HepG2 (cell line): ENCODE measurements around the gene CCNB1IP1. TPM values are rescaled to one million over a fixed set of nuclear protein-coding genes. Genes with fewer than 3 reads are reported as not detected.
A peak's percentile ranks its signal among the peaks of the same experiment; 100 is the strongest.

Source experiments
- ATAC-seq: fragments of 200-7000 bp; cut with Tn5 transposase; 3 replicates; pipeline ENCODE4 v1.9.1; 2020; ENCODE audit warnings: mild to moderate bottlenecking, moderate library complexity
- BruUV-seq: library from RNA; stranded (reverse); fragments of 400-500 nt; replicated peaks from 2 replicates; lab custom pipeline; 2021; lab: Mats Ljungman, UMichigan
- CTCF ChIA-PET: fragments of 300-600 bp; formaldehyde crosslinking; extraction: SDS; loops from one replicate; lab custom pipeline; 2021; ENCODE audit warnings: low total read pairs, inconsistent platforms, low intra/inter-chr PET ratio; lab: Yijun Ruan, JAX
- POLR2A ChIA-PET: fragments of 350-600 bp; sonication (Branson Sonifier 250); formaldehyde crosslinking; loops from one replicate; lab custom pipeline; 2020; ENCODE audit warnings: antibody characterized with exemption, inconsistent platforms; lab: Yijun Ruan, JAX
- DNase-seq: peaks from one replicate; pipeline ENCODE4 v3.0.0-alpha.2; 2015; ENCODE audit warnings: low spot score
- FAIRE-seq: peaks from 3 replicates; lab custom pipeline; 2011; peaks lifted over from hg19 to GRCh38; lab: Jason Lieb, UNC
- H2AFZ ChIP-seq: one replicate; pipeline ENCODE4 v1.6.1; 2011; ENCODE audit warnings: low read length, inconsistent platforms
- H3K27ac ChIP-seq: fragments of 300-600 bp; 3 replicates; pipeline ENCODE4 v1.8.0; 2011; ENCODE audit warnings: mixed run types, mild to moderate bottlenecking, mixed read lengths, low read length, inconsistent platforms; ENCODE audit not compliant: insufficient read depth; ENCODE audit errors: extremely low read length
- H3K27me3 ChIP-seq, 2 experiments: fragments of 200-600 bp in 1 of 2; 2 replicates in 1 of 2; 3 replicates in 1 of 2; pipeline versions ENCODE4 v1.6.0 to v1.8.0; 2011; ENCODE audit warnings: low read length in 2 of 2, mild to moderate bottlenecking in 2 of 2, moderate library complexity in 2 of 2, inconsistent platforms in 1 of 2; ENCODE audit not compliant: insufficient read depth in 2 of 2, control insufficient read depth in 1 of 2
- H3K36me3 ChIP-seq, 2 experiments: fragments of 200-600 bp in 1 of 2; replicated peaks in 1 of 2; 2 replicates in 1 of 2; 3 replicates in 1 of 2; pipeline versions ENCODE4 v1.5.1 to v1.8.0; 2011; ENCODE audit warnings: low read length in 2 of 2, inconsistent platforms in 1 of 2; ENCODE audit not compliant: insufficient read depth in 2 of 2, control insufficient read depth in 1 of 2
- H3K4me1 ChIP-seq: 2 replicates; pipeline ENCODE4 v1.5.1; 2012; ENCODE audit warnings: low read length, inconsistent platforms; ENCODE audit not compliant: insufficient read depth
- H3K4me2 ChIP-seq: 2 replicates; pipeline ENCODE4 v1.6.0; 2011; ENCODE audit warnings: low read depth, low read length, inconsistent platforms
- H3K4me3 ChIP-seq, 3 experiments: fragments of 200-600 bp in 1 of 3; sonication (generic), shearing (Covaris generic) in 1 of 3; replicated peaks in 1 of 3; 2 replicates each; pipeline ENCODE4 v1.5.1; 2011 to 2016; ENCODE audit warnings: low read length in 3 of 3, inconsistent platforms in 2 of 3, low read depth in 2 of 3, mild to moderate bottlenecking in 2 of 3, control low read depth in 1 of 3, mixed read lengths in 1 of 3; ENCODE audit not compliant: insufficient read depth in 1 of 3
- H3K79me2 ChIP-seq: one replicate; pipeline ENCODE4 v1.6.1; 2011; ENCODE audit warnings: low read length, inconsistent platforms; ENCODE audit not compliant: insufficient read depth
- H3K9ac ChIP-seq: 2 replicates; pipeline ENCODE4 v1.6.0; 2011; ENCODE audit warnings: mild to moderate bottlenecking, low read depth, low read length, inconsistent platforms; ENCODE audit not compliant: insufficient read depth
- H3K9me3 ChIP-seq: 2 replicates; pipeline ENCODE4 v1.5.1; 2012; ENCODE audit warnings: mild to moderate bottlenecking, low read length
- H4K20me1 ChIP-seq: 2 replicates; pipeline ENCODE4 v1.6.0; 2011; ENCODE audit warnings: inconsistent platforms, mild to moderate bottlenecking, low read length, moderate library complexity; ENCODE audit not compliant: insufficient read depth
- AGO2 ChIP-seq: fragments of 200-400 bp; formaldehyde crosslinking; optimal IDR thresholded peaks from 2 replicates; pipeline ENCODE3; 2017; ENCODE audit warnings: mild to moderate bottlenecking, low read depth, low read length, moderate library complexity
- ATM ChIP-seq: fragments of 450-650 bp; IDR thresholded peaks from 2 replicates; pipeline ENCODE4 v1.7.1; 2017; ENCODE audit warnings: mild to moderate bottlenecking, borderline replicate concordance
- GFI1 ChIP-seq: sonication (generic); formaldehyde crosslinking; IDR thresholded peaks from 2 replicates; pipeline ENCODE4 v1.5.0; 2020; ENCODE audit warnings: missing genetic modification reagents, mild to moderate bottlenecking, borderline replicate concordance
- GTF3A ChIP-seq: sonication (generic); formaldehyde crosslinking; conservative IDR thresholded peaks from 2 replicates; pipeline ENCODE4 v1.4.0; 2020; ENCODE audit warnings: mild to moderate bottlenecking, missing genetic modification reagents
- KDM5A ChIP-seq: fragments of 200-600 bp; sonication (generic); IDR thresholded peaks from 2 replicates; pipeline ENCODE4 v1.7.0; 2018; ENCODE audit warnings: antibody characterized with exemption, mild to moderate bottlenecking, low read length, borderline replicate concordance
- NFRKB ChIP-seq: fragments of 450-650 bp; IDR thresholded peaks from 2 replicates; pipeline ENCODE4 v1.6.1; 2017
- RAD21 ChIP-seq: fragments of 450-650 bp; formaldehyde crosslinking; IDR thresholded peaks from 2 replicates; pipeline ENCODE4 v1.5.0; 2020; ENCODE audit warnings: mild to moderate bottlenecking
- SNRNP70 ChIP-seq: fragments of 200-400 bp; formaldehyde crosslinking; IDR thresholded peaks from 2 replicates; pipeline ENCODE4 v1.6.1; 2017; ENCODE audit warnings: mild to moderate bottlenecking, low read depth, low read length, moderate library complexity
- ZBTB21 ChIP-seq: sonication (generic); formaldehyde crosslinking; IDR thresholded peaks from 2 replicates; pipeline ENCODE4 v1.4.0; 2020; ENCODE audit warnings: missing genetic modification reagents
- ZBTB7A ChIP-seq: sonication (generic); formaldehyde crosslinking; IDR thresholded peaks from 2 replicates; pipeline ENCODE4 v1.8.0; 2022; ENCODE audit warnings: mild to moderate bottlenecking, missing genetic modification reagents
- ZNF75D ChIP-seq: sonication (generic); formaldehyde crosslinking; IDR thresholded peaks from 2 replicates; pipeline ENCODE4 v1.8.1; 2023; ENCODE audit warnings: missing genetic modification reagents, mild to moderate bottlenecking, borderline replicate concordance
- ZNF780A ChIP-seq: sonication (generic); formaldehyde crosslinking; IDR thresholded peaks from 2 replicates; pipeline ENCODE4 v1.8.0; 2022; ENCODE audit warnings: mild to moderate bottlenecking, missing genetic modification reagents, moderate library complexity
- WGBS: methylation state at CpG from one replicate; pipeline ENCODE4 v1.1.6; 2017; ENCODE audit warnings: low lambda C conversion rate; 5-methylcytosine and 5-hydroxymethylcytosine counted together
- in situ Hi-C: cut with HindIII; loops from 2 replicates; pipeline ENCODE4 v1.10.0; 2017; ENCODE audit warnings: low pct_unique_long_range_greater_than_20kb; ENCODE audit not compliant: extremely low pct_ligation_motif_present
- intact Hi-C: fragments of 100-400 bp; cut with micrococcal nuclease; formaldehyde crosslinking; loops from one replicate; pipeline ENCODE4 v1.10.0; 2022; ENCODE audit not compliant: unreplicated experiment
- polyA plus RNA-seq, 8 experiments: library from polyadenylated mRNA; depleted of rRNA in 3 of 8; stranded (reverse) in 7 of 8; unstranded in 1 of 8; fragments of >200 nt; fragmentation: Illumina TruSeq in 4 of 8; extraction: Trizol in 4 of 8; gene quantifications; 2 replicates each; pipeline versions ENCODE4 v1.2.1 to v1.2.3, GENCODE V29; 2011 to 2016; ENCODE audit warnings: low read depth in 4 of 8, missing spikeins in 1 of 8, mixed read lengths in 1 of 8; ENCODE audit not compliant: insufficient read depth in 1 of 8
- total RNA-seq, 5 experiments: library from RNA; depleted of rRNA; stranded (reverse); fragments of >200 nt; fragmentation: Illumina TruSeq; extraction: Trizol; gene quantifications; 2 replicates each; pipeline ENCODE4 v1.2.3, GENCODE V29; 2016; ENCODE audit warnings: low read depth in 1 of 5
- TF ChIP-seq, protein P1 (sequence below): fragments of 450-650 bp; IDR thresholded peaks from 2 replicates; pipeline ENCODE4 v1.6.1; 2017
- TF ChIP-seq, protein P2 (sequence below): sonication (generic); formaldehyde crosslinking; IDR thresholded peaks from 2 replicates; pipeline ENCODE4 v1.4.0; 2020; ENCODE audit warnings: missing genetic modification reagents
- TF ChIP-seq, protein P3 (sequence below): sonication (generic); formaldehyde crosslinking; IDR thresholded peaks from 2 replicates; pipeline ENCODE4 v1.4.0; 2020; ENCODE audit warnings: missing genetic modification reagents; ENCODE audit errors: not compliant biosample characterization
- TF ChIP-seq, protein P4 (sequence below): sonication (generic); formaldehyde crosslinking; IDR thresholded peaks from 2 replicates; pipeline ENCODE4 v1.8.1; 2022; ENCODE audit warnings: mild to moderate bottlenecking, missing genetic modification reagents

CCNB1IP1 gene
- total and polyA plus RNA-seq, 2 of the 13 experiments (the other 11 are each of a cell fraction or from before 2014, with no cell fraction given) = 98.3 to 125 TPM

DNA sequence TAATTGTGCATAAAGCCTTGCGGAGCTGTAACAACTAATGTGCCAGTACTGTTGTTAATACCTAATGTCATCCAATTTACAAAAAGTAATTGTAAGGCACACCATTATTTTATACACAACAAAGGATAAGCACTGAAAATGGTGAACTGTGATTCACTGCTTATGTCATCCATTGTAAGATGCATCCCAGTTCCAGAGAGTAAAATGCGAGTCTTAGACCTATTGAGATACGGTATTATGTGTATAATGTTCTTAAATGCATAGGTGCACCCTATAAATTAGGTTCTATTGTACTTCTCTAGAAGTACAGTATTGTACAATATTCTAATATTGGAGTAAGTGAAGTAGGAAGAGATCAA lies 10.8 kb upstream of the CCNB1IP1 start:
- peak overlapping the region; percentile 91 for H3K9ac ChIP-seq
- H3K27ac ChIP-seq = peak overlapping the region; percentile 74
- peaks cover 25% of the 10 kb centered on the region for H3K4me1 ChIP-seq
- no peaks in the 10 kb centered on the region for H3K9me3 ChIP-seq
- no peak for ATAC-seq
- H3K36me3 ChIP-seq = peaks cover 5 to 16% of the 10 kb centered on the region in 2 experiments; a peak in 4 of 5 replicates
- H2AFZ ChIP-seq = peak overlapping the region; percentile 18
- H3K79me2 ChIP-seq = peaks cover 12% of the 10 kb centered on the region
- in situ Hi-C loops (loop anchor here (25.0 kb wide), 2 partner anchors 118 to 643 kb away; partner anchors contain the start of genes APEX1, METTL17, OSGEP and PIP4P1), intact Hi-C loops (loop anchor here (1.0 to 2.0 kb wide), 6 partner anchors 11 to 342 kb away; partner anchors contain the start of genes CCNB1IP1, PIP4P1 and TEP1)
- H3K4me2 ChIP-seq = peak overlapping the region; percentile 70
- no peak for DNase-seq
- TSS peak; percentile 86 for BruUV-seq
- CTCF ChIA-PET = no interaction called here
- H4K20me1 ChIP-seq = no peaks in the 10 kb centered on the region
- H3K4me3 ChIP-seq = peak overlapping the region; percentile 82 to 88 (median 86)
- 4% methylated on average over 3 of the region's 3 CpGs for WGBS
- TF ChIP-seq SNRNP70 = no peak
- TF ChIP-seq, protein P1, sequence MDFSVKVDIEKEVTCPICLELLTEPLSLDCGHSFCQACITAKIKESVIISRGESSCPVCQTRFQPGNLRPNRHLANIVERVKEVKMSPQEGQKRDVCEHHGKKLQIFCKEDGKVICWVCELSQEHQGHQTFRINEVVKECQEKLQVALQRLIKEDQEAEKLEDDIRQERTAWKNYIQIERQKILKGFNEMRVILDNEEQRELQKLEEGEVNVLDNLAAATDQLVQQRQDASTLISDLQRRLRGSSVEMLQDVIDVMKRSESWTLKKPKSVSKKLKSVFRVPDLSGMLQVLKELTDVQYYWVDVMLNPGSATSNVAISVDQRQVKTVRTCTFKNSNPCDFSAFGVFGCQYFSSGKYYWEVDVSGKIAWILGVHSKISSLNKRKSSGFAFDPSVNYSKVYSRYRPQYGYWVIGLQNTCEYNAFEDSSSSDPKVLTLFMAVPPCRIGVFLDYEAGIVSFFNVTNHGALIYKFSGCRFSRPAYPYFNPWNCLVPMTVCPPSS = no peak
- TF ChIP-seq, protein P2, sequence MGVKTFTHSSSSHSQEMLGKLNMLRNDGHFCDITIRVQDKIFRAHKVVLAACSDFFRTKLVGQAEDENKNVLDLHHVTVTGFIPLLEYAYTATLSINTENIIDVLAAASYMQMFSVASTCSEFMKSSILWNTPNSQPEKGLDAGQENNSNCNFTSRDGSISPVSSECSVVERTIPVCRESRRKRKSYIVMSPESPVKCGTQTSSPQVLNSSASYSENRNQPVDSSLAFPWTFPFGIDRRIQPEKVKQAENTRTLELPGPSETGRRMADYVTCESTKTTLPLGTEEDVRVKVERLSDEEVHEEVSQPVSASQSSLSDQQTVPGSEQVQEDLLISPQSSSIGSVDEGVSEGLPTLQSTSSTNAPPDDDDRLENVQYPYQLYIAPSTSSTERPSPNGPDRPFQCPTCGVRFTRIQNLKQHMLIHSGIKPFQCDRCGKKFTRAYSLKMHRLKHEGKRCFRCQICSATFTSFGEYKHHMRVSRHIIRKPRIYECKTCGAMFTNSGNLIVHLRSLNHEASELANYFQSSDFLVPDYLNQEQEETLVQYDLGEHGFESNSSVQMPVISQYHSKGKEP = no peak
- TF ChIP-seq GTF3A (CRISPR knock-in tag) = no peak
- TF ChIP-seq ATM = no peak
- 0 out of 2 replicates have a peak, but pooled peaks have one; percentile 9 for TF ChIP-seq ZBTB7A (CRISPR knock-in tag)
- peak; percentile 50; the same call in 1 of the 2 replicates for TF ChIP-seq KDM5A
- no peak for TF ChIP-seq AGO2
- TF ChIP-seq ZBTB21 (CRISPR knock-in tag) = peak; percentile 26; the same call in 1 of the 2 replicates
- TF ChIP-seq ZNF75D (CRISPR knock-in tag) = 0 out of 2 replicates have a peak, but pooled peaks have one; percentile 41
- TF ChIP-seq, protein P3, sequence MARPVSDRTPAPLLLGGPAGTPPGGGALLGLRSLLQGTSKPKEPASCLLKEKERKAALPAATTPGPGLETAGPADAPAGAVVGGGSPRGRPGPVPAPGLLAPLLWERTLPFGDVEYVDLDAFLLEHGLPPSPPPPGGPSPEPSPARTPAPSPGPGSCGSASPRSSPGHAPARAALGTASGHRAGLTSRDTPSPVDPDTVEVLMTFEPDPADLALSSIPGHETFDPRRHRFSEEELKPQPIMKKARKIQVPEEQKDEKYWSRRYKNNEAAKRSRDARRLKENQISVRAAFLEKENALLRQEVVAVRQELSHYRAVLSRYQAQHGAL (CRISPR knock-in tag) = no peak
- TF ChIP-seq, protein P4, sequence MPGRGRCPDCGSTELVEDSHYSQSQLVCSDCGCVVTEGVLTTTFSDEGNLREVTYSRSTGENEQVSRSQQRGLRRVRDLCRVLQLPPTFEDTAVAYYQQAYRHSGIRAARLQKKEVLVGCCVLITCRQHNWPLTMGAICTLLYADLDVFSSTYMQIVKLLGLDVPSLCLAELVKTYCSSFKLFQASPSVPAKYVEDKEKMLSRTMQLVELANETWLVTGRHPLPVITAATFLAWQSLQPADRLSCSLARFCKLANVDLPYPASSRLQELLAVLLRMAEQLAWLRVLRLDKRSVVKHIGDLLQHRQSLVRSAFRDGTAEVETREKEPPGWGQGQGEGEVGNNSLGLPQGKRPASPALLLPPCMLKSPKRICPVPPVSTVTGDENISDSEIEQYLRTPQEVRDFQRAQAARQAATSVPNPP (CRISPR knock-in tag) = no peak
- TF ChIP-seq NFRKB = no peak
- 0 out of 2 replicates have a peak, but pooled peaks have one; percentile 9 for TF ChIP-seq GFI1 (CRISPR knock-in tag)
- no peak for TF ChIP-seq RAD21 (CRISPR knock-in tag)
- TF ChIP-seq ZNF780A (CRISPR knock-in tag) = 0 out of 2 replicates have a peak, but pooled peaks have one; percentile 42
- POLR2A ChIA-PET = interaction anchor here (0.7 to 5.8 kb wide), 30 partner anchors 8 to 1213 kb away, joined by 3 to 139 read pairs (median 8); partner anchors contain the start of genes APEX1, CCNB1IP1, METTL3 and OSGEP
- no peaks in the 10 kb centered on the region; a peak in 1 of 5 replicates for H3K27me3 ChIP-seq
- FAIRE-seq = no peak
